ENCODE results near the gene EXTL1.

Gene EXTL1

GRCh38 chr1:26078286-26079177, 57.0 kb downstream of the EXTL1 start:
- no peaks in the 10 kb centered on the region for H3K9me3 Mint-ChIP-seq
- peaks cover 19% of the 10 kb centered on the region for H3K27me3 Mint-ChIP-seq (ENCODE audit: low read depth)
- H3K36me3 Mint-ChIP-seq (ENCODE audit: low read depth), result no peaks in the 10 kb centered on the region
- no peak for TF ChIP-seq CTCF (IDR thresholded peaks at IDR 0.05; ENCODE audit: unreplicated experiment in 3 of 3)
- H3K4me1 Mint-ChIP-seq, result peaks cover 12% of the 10 kb centered on the region
- no peak overlapping the region for H3K27ac Mint-ChIP-seq
- no peak overlapping the region for H3K4me3 Mint-ChIP-seq

GRCh38 chr1:26079178-26079563, 57.6 kb downstream of the EXTL1 start:
- Mint-ChIP-seq H3K27ac (no peak overlapping the region), H3K36me3 (ENCODE audit: low read depth) (no peaks in the 10 kb centered on the region), H3K27me3 (ENCODE audit: low read depth) (peaks cover 20% of the 10 kb centered on the region), H3K4me3 (no peak overlapping the region), H3K9me3 (no peaks in the 10 kb centered on the region), H3K4me1 (peaks cover 12% of the 10 kb centered on the region)
- no peak for TF ChIP-seq CTCF (IDR thresholded peaks at IDR 0.05; ENCODE audit: unreplicated experiment in 3 of 3)

- Mint-ChIP-seq H3K27ac (no peak overlapping the region), H3K36me3 (ENCODE audit: low read depth) (no peaks in the 10 kb centered on the region), H3K9me3 (no peaks in the 10 kb centered on the region), H3K4me1 (peaks cover 12% of the 10 kb centered on the region), H3K4me3 (no peak overlapping the region), H3K27me3 (ENCODE audit: low read depth) (peaks cover 24% of the 10 kb centered on the region)
- no peak for TF ChIP-seq CTCF (IDR thresholded peaks at IDR 0.05; ENCODE audit: unreplicated experiment in 3 of 3)
Observed at GRCh38 chr1:26079960-26080814, 58.6 kb downstream of the EXTL1 start.

GRCh38 chr1:26081267-26082019, 59.9 kb downstream of the EXTL1 start:
- no peak for TF ChIP-seq CTCF (IDR thresholded peaks at IDR 0.05; ENCODE audit: unreplicated experiment in 3 of 3)
- Mint-ChIP-seq H3K4me3 (no peak overlapping the region), H3K27me3 (ENCODE audit: low read depth) (peaks cover 22% of the 10 kb centered on the region), H3K9me3 (no peaks in the 10 kb centered on the region), H3K4me1 (peaks cover 12% of the 10 kb centered on the region), H3K36me3 (ENCODE audit: low read depth) (no peaks in the 10 kb centered on the region), H3K27ac (no peak overlapping the region)

- H3K36me3 Mint-ChIP-seq (ENCODE audit: low read depth), result no peaks in the 10 kb centered on the region
- no peak for TF ChIP-seq CTCF (IDR thresholded peaks at IDR 0.05; ENCODE audit: unreplicated experiment in 3 of 3)
- no peak overlapping the region for H3K4me3 Mint-ChIP-seq
- no peak overlapping the region for H3K27ac Mint-ChIP-seq
- peaks cover 19% of the 10 kb centered on the region for H3K27me3 Mint-ChIP-seq (ENCODE audit: low read depth)
- no peaks in the 10 kb centered on the region for H3K9me3 Mint-ChIP-seq
- peaks cover 12% of the 10 kb centered on the region for H3K4me1 Mint-ChIP-seq
Observed at GRCh38 chr1:26082020-26082350, 60.4 kb downstream of the EXTL1 start.
